ENCODE measurements around the gene FAM13B.
"Not testable (repeated sequence)": the region's sequence is repeated elsewhere in the genome, so short reads cannot be mapped to it uniquely, and the experiment has no call there.

The FAM13B gene
- 55.9 to 202 (median 112) reads per million in 18 experiments for total RNA-seq

DNA sequence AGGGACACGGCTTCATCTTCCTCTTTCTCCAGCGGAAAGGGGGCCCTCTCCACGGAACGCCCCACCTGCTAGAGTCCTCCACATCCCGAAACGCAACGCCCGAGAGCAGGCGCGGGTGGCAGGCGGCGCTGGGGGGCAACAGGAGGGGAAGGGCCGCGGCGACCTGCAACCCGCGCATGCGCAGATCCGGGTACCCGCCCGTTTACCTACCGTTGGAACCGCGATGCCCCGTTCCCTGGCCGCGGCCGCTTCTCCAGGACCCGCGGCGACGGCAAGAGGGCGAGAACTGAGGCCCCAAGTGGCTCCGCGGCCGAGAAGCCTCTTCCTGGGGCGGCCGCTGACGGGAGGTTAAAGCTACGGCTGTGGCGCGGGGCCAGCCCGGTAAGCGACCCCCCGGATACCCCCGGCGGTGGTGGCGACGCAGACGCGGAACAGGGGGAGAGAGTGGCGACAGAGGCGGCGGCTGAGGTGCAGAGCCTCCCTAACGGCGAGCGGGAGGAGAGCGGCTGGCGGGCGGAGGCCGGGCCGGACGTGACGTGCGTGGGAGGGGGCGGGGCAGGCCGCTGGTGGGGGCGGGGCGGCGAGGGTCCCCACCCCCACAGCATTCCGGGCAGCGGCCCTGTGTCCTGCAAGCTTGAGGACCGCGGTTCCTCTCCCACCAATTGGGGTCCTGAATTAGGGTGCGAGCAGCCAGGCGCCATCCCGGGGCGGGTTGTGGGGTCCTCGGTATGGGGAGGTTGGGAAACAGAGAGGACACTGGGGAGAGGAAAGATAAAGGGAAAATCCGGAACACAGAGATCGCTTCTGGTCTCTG, at the start of gene FAM13B:
Gene FAM13B, minus strand, starts transcription at position 508 of the 814 bp plus-strand sequence. CDS start 13,968 bp downstream, outside the sequence.
- DNase-seq: peak; percentile 66 to 84

GRCh38 chr5:138082033-138082432, 49.2 kb upstream of the FAM13B start:
- no peak for DNase-seq

- DNase-seq: no peak
These were observed 45.2 kb upstream of the FAM13B start for GRCh38 chr5:138078006-138078643.

- peak; percentile 67 to 72 for DNase-seq
These were observed 44.3 kb upstream of the FAM13B start for GRCh38 chr5:138077064-138077696.

DNA sequence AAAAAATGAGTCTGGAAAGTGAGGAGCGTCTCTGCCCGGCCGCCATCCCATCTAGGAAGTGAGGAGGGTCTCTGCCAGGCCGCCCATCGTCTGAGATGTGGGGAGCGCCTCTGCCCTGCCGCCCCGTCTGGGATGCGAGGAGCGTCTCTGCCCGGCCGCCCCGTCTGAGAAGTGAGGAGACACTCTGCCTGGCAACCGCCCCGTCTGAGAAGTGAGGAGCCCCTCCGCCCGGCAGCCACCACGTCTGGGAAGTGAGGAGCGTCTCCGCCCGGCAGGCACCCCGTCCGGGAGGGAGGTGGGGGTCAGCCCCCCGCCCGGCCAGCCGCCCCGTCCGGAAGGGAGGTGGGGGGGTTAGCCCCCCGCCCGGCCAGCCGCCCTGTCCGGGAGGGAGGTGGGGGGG, 37.1 kb upstream of the FAM13B start:
- not testable (repeated sequence) for DNase-seq

DNA sequence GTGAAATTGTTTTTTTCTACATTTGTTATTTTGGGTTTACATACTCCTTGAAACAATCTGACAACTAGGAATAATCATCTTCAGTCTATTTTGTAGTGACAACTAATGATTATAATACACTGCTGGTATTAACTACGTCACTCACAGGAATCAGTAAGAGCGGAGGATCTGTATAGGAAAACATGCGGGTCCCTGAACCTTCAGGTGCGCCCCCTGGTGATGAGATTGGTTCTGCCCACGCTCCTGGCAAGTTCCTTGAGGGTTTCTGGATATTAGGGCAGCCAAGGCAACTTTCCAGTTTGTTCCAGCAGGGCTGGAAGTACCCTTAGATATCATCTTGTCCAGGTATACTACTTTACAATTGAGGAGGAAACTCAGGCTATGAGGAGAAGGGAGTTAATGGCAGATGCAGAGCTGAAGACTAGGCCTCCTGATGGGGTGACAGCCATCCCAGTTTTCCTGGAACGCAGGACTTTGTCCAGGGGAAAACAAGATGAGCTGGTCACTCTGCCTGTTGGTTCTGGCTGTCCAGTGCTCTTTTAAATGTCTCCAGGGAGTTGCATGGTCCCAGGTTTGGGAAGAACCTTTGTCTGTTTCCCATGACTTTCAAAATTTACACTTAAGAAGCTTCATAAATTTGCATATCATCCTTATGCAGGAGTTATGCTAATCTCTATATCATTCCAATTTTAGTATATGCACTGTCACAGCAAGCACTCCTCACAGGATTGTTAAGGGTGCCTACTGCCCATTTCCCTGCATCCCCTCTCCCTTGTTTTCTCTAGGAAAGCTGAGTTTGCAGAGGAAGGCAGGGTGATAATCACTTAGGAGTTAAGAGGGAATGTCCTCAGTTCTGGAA, 36.1 kb upstream of the FAM13B start:
- DNase-seq: peak; percentile 80 to 81

GRCh38 chr5:138067945-138068344, 35.1 kb upstream of the FAM13B start:
- no peak for DNase-seq

GRCh38 chr5:138065102-138065501, 32.2 kb upstream of the FAM13B start:
- no peak for DNase-seq

- no peak for DNase-seq
These were observed 31.6 kb upstream of the FAM13B start for GRCh38 chr5:138064526-138064925.

GRCh38 chr5:138054847-138055558, 22.1 kb upstream of the FAM13B start:
- DNase-seq: no peak

GRCh38 chr5:138054206-138054605, 21.3 kb upstream of the FAM13B start:
- DNase-seq: no peak

GRCh38 chr5:138053554-138053953, 20.7 kb upstream of the FAM13B start:
- DNase-seq: no peak

DNA sequence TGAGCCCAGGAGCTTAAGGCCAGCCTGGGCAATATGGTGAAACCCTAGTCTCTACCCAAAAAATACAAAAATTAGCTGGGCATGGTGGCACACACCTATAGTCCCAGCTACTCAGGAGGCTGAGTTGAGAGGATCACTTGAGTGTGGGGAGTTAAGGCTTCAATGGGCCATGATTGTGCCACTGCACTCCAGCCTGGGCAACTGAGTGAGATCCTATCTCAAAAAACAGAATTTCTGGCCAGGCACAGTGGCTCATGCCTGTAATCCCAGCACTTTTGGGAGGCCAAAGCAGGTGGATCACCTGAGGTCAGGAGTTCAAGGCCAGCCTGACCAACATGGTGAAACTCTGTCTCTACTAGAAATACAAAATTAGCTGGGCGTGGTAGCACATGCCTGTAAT, 19.8 kb upstream of the FAM13B start:
- DNase-seq: not testable (repeated sequence)

GRCh38 chr5:138051441-138052296, 18.8 kb upstream of the FAM13B start:
- DNase-seq: no peak

GRCh38 chr5:138045283-138045682, 12.4 kb upstream of the FAM13B start:
- DNase-seq: not testable (repeated sequence)

GRCh38 chr5:138038826-138039225, 5.9 kb upstream of the FAM13B start:
- DNase-seq: no peak

GRCh38 chr5:138037907-138038633, 5.2 kb upstream of the FAM13B start:
- DNase-seq: no peak

DNA sequence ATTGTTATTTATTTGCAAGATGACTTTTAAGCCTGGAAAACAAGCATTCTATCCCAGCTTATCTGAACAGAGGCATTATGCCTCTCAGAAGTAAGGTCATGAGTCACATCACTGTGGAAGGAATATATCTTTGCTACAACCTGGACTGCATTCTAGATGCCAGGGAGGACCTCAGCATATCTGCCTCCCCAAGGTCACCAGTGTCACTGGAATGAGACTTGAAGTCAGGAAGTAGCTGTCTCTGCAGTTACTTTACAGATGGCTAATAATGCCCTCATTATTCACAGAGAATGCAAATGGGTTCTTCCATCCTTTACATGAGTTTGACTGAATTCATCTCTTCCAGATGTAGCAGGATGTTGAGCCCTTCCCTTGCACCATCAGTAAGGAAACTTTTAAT, 4.4 kb upstream of the FAM13B start:
- DNase-seq: no peak

- DNase-seq: peak; percentile 82 to 89
These were observed 3.0 kb upstream of the FAM13B start for GRCh38 chr5:138035605-138036537.

All from inflammatory macrophage (primary cell).